ENCODE measurements around the gene MLEC.
A peak's percentile ranks its signal among the peaks of the same experiment; 100 is the strongest.

The MLEC gene, protein sequence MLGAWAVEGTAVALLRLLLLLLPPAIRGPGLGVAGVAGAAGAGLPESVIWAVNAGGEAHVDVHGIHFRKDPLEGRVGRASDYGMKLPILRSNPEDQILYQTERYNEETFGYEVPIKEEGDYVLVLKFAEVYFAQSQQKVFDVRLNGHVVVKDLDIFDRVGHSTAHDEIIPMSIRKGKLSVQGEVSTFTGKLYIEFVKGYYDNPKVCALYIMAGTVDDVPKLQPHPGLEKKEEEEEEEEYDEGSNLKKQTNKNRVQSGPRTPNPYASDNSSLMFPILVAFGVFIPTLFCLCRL

GRCh38 chr12:120686690-120687577, at the start of gene MLEC:
Gene MLEC (plus strand): TSS chr12:120687149. CDS start chr12:120687297, 148 bp downstream.
- DNase-seq = peak; percentile 97

DNA sequence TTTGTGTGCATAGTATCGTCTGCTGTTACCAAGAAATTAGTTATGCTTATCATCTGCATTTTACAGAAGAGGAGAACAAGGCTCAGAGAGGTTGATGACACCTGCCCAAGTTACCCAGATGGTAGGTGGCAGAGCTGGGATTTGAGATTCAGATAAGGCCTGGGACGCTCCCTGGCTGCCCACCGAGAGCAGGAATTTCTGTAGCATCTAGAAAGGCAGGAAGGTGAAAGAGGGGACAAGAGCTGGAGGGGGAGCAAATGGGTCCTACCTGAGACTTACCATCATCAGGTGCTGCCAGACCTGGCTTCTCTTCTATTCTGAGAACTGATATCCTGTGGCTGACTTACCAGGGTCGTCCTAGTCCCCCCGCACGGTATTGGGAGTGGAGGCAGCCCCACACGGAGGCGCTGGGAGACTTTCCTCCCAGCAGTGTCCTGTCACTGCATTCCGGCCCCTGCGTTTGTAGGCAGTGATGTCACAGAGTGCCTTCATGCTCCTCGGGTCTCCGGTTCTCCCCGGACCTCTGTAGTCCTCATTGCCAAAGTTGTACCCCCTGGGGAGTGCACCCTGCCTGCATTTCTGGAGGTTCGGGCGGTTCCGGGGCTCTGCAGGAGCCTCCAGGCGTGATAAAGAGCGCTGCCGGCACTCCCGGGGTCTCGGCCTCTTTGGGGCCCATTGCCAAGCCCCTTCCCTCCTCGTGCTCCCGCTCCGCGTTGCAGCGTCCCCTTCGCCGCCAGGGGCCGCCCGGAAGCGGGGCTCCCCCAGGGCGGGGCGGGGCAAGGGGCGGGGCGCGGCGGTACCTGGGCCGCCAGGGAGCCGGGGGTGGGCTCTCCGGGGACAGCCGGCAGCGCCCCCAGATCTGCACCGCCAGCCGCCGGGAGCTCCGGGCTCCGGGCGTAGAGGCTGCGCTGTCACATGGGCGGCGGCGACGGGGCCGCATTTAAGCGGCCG, 46.9 kb upstream of the MLEC start, which contains the start of gene CABP1:
CABP1 (plus strand) TSS at position 856 of the 951 bp plus-strand sequence; CDS start at position 916, 60 bp downstream.
- no peak for DNase-seq

GRCh38 chr12:120640861-120641833, 45.8 kb upstream of the MLEC start:
- DNase-seq = peak; percentile 17

GRCh38 chr12:120642121-120642520, 44.8 kb upstream of the MLEC start:
- DNase-seq = no peak

DNA sequence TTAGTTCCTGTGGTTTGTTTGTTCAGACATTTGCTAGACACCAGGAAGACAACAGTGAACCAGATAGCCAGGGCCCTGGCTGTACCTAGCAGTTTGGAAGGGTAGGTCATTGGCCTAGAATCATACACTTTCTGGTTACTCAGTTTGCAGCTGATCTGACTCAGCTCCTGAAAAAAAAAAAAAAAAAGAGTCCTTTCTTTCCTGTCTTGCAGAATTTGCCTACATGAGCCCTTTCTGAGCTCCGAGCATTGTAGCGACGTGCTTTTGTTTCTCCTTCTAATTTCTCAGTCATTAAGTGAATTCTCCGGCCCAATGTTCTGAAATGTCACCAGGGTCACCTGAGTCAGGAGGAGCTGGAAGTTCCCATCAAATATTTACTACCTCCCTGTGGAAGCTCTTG, 44.1 kb upstream of the MLEC start:
- DNase-seq = peak; percentile 27

- DNase-seq = no peak
Observed at GRCh38 chr12:120643574-120643973, 43.4 kb upstream of the MLEC start.

DNA sequence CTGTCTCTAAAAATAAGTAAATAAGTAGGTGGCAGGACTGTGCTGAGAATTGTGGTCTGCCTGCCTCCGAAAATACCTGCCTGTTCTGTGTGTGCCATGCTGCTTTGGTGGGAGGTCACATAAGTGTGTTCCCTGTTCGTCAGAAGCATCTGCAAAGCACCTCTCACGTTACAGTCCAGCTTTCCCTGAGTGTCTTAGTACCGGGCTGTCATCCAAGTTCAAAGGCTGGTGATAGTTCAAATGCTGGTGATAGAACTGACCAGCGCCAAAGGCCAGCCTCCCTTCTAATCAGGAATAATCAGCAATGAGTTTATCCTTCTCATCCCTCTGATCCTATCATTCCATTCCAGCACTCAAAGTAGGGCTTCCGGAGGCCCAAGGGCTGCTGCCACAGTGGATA, 40.9 kb upstream of the MLEC start:
- no peak for DNase-seq

DNA sequence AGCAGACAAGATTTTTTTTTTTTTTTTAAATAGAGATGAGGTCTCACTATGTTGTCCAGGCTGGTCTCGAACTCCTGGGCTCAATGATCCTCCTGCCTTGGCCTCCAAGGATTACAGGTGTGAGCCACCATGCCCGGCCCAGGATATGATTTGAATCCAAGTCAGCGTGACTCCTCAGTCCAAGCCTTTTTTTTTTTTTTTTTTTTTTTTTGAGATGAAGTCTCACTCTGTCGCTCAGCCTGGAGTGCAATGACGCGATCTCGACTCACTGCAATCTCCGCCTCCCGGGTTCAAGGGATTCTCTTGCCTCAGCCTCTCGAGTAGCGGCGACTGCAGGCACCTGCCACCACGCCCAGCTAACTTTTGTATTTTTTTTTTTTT, 39.6 kb upstream of the MLEC start:
- DNase-seq = no peak

GRCh38 chr12:120649442-120650232, 37.3 kb upstream of the MLEC start:
- no peak for DNase-seq

DNA sequence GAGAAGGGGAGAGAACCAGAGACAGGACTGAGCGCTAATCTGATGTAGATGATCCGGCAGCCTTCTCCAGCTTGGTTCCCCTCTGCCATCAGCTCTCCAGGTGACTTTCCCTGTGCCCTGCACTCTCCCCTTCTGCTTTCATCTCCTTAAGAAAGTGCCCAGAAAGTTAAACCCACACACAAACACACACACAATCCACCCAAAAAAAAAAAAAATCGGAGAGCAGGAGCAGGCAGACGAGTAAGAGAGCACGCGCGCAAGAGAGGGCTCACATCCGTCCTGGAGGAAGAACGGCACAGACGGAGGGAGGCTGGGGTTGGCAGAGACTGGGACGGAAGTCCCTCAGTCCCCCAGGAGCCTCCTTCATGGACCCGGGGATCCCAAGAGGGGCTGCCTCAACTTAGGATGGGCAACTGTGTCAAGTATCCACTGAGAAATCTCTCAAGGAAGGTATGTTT, 36.7 kb upstream of the MLEC start:
- DNase-seq = no peak

DNA sequence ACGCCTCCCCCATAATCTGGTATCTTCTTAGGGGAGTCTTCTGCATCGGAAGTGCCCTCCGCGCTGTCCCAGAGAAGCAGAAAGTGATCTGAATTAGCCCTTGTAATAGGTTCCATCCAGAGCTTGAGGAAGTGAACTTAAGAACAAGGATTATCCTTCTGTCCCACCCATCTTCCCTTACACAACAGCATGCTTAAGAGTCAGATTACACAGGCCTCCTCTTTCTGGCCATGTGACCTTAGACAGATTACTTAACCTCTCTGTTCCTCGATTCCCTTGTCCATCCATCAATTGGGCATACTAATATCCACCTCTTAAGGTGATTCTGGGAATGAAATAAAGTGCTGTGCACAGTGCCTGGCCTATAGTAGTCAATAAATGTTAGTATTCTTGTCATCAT, 35.1 kb upstream of the MLEC start:
- DNase-seq = peak; percentile 48

- no peak for DNase-seq
Observed at GRCh38 chr12:120652656-120653435, 34.1 kb upstream of the MLEC start.

- no peak for DNase-seq
Observed at GRCh38 chr12:120653611-120654010, 33.3 kb upstream of the MLEC start.

DNA sequence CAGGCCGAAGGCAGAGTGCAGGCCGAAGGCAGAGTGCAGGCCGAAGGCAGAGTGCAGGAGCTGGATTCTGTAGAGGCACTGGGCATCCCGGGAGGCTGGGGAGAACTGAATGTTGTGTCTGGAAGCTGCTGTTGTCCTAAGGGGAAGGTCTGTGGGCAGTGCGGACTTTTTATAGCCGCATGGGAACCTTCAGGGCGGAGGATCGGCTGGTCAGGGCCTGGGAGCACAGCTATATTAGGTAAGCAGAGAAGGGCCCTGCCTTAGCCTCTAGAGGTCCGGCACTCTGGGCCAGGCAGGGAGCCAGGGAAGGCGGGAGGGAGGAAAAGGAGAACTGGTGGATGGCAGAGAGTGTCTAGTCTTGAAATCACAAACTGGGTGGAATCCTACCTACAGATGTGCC, 32.3 kb upstream of the MLEC start:
- no peak for DNase-seq

DNA sequence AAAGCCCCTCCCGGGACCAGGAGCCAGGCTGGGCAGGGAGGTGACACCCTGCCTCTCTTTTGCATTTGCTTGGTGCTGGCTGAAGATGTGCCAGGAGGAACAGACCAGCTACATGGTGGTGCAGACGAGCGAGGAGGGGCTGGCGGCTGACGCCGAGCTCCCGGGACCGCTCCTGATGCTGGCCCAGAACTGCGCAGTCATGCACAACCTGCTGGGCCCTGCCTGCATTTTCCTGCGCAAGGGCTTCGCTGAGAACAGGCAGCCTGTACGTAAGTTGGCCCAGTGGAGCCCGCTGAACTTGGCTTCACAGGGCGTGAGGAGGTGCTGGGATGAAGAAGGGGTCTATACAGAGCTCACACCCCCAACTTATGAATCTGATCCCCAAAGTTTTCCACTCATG, 30.9 kb upstream of the MLEC start:
- DNase-seq = no peak

- no peak for DNase-seq
Observed at GRCh38 chr12:120658286-120659150, 28.4 kb upstream of the MLEC start.

DNA sequence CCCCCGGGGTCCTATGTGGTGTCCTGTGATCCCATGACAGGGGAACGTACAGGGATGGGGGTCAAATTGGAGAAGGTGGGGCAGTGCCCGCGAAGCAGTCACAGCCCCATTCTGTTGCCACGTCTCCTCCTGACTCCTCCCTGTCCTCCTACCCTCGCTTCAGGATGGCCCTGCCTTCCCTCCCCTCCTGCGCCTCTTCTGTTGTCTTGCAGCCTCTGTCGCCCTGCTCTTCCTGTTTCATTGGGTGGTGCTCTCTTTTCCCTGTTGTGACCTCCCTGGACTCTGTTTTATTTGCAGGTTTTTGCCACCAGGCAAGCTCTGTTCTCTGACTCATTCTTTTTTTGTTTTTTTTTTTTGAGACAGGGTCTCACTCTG, 27.8 kb upstream of the MLEC start:
- no peak for DNase-seq

GRCh38 chr12:120661432-120661831, 25.5 kb upstream of the MLEC start:
- no peak for DNase-seq

GRCh38 chr12:120662879-120663278, 24.1 kb upstream of the MLEC start:
- no peak for DNase-seq
